Measurements from ENCODE around the gene SLU7. TPM values are rescaled to one million over a fixed set of nuclear protein-coding genes. Genes with fewer than 3 reads are reported as not detected.

SLU7 gene
- total RNA-seq, 1 experiment from 2014 or later: 62.8 TPM

GRCh38 chr5:160379511-160379910, 39.4 kb downstream of the SLU7 start:
- BruUV-seq (replicated peaks): no TSS peak
- DNase-seq: no peak
- no peak overlapping the region for H3K27ac Mint-ChIP-seq (ENCODE audit: unreplicated experiment)
- H3K9me3 Mint-ChIP-seq (ENCODE audit: low read depth, unreplicated experiment): no peaks in the 10 kb centered on the region
- intact Hi-C loops (cut with micrococcal nuclease; ENCODE audit: unreplicated experiment): no loop called here
- peaks cover 71% of the 10 kb centered on the region for H3K27me3 Mint-ChIP-seq (ENCODE audit: unreplicated experiment)
- H3K36me3 Mint-ChIP-seq (ENCODE audit: insufficient read depth, unreplicated experiment): no peaks in the 10 kb centered on the region
- no peak overlapping the region for H3K4me3 Mint-ChIP-seq (ENCODE audit: low read depth, unreplicated experiment)
- CTCF ChIA-PET: interaction anchor here (0.5 to 1.2 kb wide), 4 partner anchors 236 to 358 kb away, joined by 3 to 4 read pairs (median 4); no protein-coding TSS in a partner anchor
- TF ChIP-seq CTCF (IDR thresholded peaks at IDR 0.05; ENCODE audit: unreplicated experiment): no peak
- H3K4me1 Mint-ChIP-seq (ENCODE audit: low read depth, unreplicated experiment): no peaks in the 10 kb centered on the region

GRCh38 chr5:160378330-160378729, 40.6 kb downstream of the SLU7 start:
- no peak for TF ChIP-seq CTCF (IDR thresholded peaks at IDR 0.05; ENCODE audit: unreplicated experiment)
- CTCF ChIA-PET: interaction anchor here (0.7 kb wide), 1 partner anchor 174 kb away, joined by 3 read pairs; no protein-coding TSS in a partner anchor
- H3K36me3 Mint-ChIP-seq (ENCODE audit: insufficient read depth, unreplicated experiment): no peaks in the 10 kb centered on the region

GRCh38 chr5:160377651-160378050, 41.2 kb downstream of the SLU7 start:
- Mint-ChIP-seq H3K27me3 (ENCODE audit: unreplicated experiment) (peaks cover 87% of the 10 kb centered on the region), H3K9me3 (ENCODE audit: low read depth, unreplicated experiment) (no peaks in the 10 kb centered on the region), H3K27ac (ENCODE audit: unreplicated experiment) (no peak overlapping the region), H3K4me1 (ENCODE audit: low read depth, unreplicated experiment) (no peaks in the 10 kb centered on the region), H3K4me3 (ENCODE audit: low read depth, unreplicated experiment) (no peak overlapping the region), H3K36me3 (ENCODE audit: insufficient read depth, unreplicated experiment) (no peaks in the 10 kb centered on the region)
- intact Hi-C loops (cut with micrococcal nuclease; ENCODE audit: unreplicated experiment): no loop called here
- no TSS peak for BruUV-seq (replicated peaks)
- CTCF ChIA-PET: interaction anchor here (0.7 kb wide), 1 partner anchor 322 kb away, joined by 8 read pairs; no protein-coding TSS in a partner anchor
- no peak for DNase-seq
- no peak for TF ChIP-seq CTCF (IDR thresholded peaks at IDR 0.05; ENCODE audit: unreplicated experiment)

More at GRCh38 chr5:160378330-160378729, 40.6 kb downstream of the SLU7 start:
- no peak overlapping the region for H3K27ac Mint-ChIP-seq (ENCODE audit: unreplicated experiment)
- H3K4me3 Mint-ChIP-seq (ENCODE audit: low read depth, unreplicated experiment): no peak overlapping the region
- intact Hi-C loops (cut with micrococcal nuclease; ENCODE audit: unreplicated experiment): no loop called here
- BruUV-seq (replicated peaks): no TSS peak
- H3K4me1 Mint-ChIP-seq (ENCODE audit: low read depth, unreplicated experiment): no peaks in the 10 kb centered on the region
- H3K27me3 Mint-ChIP-seq (ENCODE audit: unreplicated experiment): peaks cover 83% of the 10 kb centered on the region
- H3K9me3 Mint-ChIP-seq (ENCODE audit: low read depth, unreplicated experiment): no peaks in the 10 kb centered on the region
- no peak for DNase-seq

- TF ChIP-seq CTCF (IDR thresholded peaks at IDR 0.05; ENCODE audit: unreplicated experiment): no peak
- no TSS peak for BruUV-seq (replicated peaks)
- H3K27ac Mint-ChIP-seq (ENCODE audit: unreplicated experiment): no peak overlapping the region
These were observed 42.5 kb downstream of the SLU7 start for GRCh38 chr5:160376416-160376815.

More at GRCh38 chr5:160376416-160376815, 42.5 kb downstream of the SLU7 start:
- DNase-seq: no peak
- Mint-ChIP-seq H3K9me3 (ENCODE audit: low read depth, unreplicated experiment) (no peaks in the 10 kb centered on the region), H3K4me1 (ENCODE audit: low read depth, unreplicated experiment) (no peaks in the 10 kb centered on the region), H3K36me3 (ENCODE audit: insufficient read depth, unreplicated experiment) (no peaks in the 10 kb centered on the region), H3K27me3 (ENCODE audit: unreplicated experiment) (peaks cover 87% of the 10 kb centered on the region), H3K4me3 (ENCODE audit: low read depth, unreplicated experiment) (no peak overlapping the region)
- intact Hi-C loops (cut with micrococcal nuclease; ENCODE audit: unreplicated experiment): no loop called here
- CTCF ChIA-PET: interaction anchor here (1.1 kb wide), 1 partner anchor 15 kb away, joined by 4 read pairs; no protein-coding TSS in a partner anchor

Data from Calu3 (cell line).